HG02678 (cell line): ENCODE measurements around the gene TAS2R19.

Experiments
- ATAC-seq: cut with Tn5 transposase; IDR thresholded peaks from one replicate; pipeline ENCODE4 v1.9.1; 2021; ENCODE audit warnings: mild to moderate bottlenecking, moderate library complexity; ENCODE audit not compliant: unreplicated experiment

Gene TAS2R19

DNA sequence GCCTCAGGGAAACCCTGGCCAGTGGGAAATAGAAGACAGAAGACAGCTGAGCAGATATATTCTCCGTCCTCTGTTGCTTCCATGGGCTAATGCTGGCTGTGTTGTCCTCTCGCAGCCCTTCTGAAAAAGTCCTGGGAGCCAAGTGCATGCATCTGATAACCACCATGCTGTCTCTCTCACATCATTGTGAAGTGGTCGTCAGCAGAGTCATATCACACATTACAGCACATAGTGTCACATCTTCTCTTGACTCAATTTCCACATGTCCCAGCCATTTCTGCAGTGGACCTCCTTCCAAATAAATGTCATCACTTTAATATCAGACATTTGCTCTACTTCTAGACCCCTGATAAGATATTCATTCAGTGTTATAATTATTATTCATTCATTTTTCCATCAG lies 28.1 kb downstream of the TAS2R19 start:
- no peak for ATAC-seq

DNA sequence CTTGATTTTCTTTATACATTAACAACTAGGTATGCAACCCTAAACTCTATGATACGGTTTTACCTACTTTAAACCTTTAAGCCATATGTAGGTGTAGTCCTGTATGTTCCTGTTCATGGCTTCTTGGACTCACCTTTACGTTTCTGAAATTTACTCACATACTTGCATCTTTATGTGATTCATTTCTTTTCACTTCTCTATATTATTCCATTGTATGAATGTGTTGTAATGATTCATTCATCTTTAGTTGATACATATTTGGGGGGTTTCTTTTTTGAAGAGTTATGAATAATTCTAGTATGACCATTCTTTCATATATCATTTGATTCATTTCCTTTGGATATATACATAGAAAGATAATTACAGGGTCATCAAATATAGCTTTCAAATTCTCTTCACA lies 33.3 kb downstream of the TAS2R19 start:
- no peak for ATAC-seq

DNA sequence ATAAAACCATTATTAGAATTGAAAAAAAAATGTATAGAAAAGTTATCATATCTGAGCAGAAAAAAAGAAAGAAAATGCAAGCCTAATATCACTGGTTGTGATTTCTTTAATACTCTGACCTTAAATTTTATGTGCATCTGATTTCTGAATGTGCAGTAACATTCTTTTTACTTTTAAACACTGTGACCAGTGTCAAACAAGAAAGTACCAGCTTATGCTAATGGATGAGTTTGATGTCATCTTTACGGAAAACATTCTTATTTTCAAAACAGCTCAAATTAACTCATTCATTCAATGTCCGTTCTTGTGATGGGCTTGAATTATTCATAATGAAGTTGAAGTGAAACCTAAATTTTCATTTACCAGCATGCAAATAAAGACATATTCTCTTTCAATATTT lies 35.6 kb downstream of the TAS2R19 start, which contains the start of gene TAS2R50:
TAS2R50 (minus strand) TSS at position 101 of the 400 bp plus-strand sequence; CDS start at position 49, 52 bp downstream.
- ATAC-seq = no peak

DNA sequence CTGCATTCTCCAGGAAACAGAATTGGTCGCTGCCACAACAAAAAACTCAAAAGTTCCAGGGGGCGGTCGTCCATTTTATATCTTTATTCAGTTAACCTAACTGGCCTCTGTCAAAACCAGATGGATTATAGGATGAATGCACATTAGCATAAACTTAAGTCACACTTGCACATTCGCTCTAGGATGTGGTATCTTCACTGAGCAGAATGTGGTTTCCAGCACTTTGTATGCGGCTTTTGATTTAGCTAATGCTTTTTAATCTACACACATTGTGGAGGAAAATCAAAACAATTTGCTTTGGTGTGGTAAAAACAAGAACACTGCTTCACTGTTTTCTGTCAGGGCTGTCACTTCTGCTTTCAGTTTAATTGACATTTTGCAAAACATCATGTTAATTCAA lies 40.2 kb downstream of the TAS2R19 start:
- no peak for ATAC-seq

DNA sequence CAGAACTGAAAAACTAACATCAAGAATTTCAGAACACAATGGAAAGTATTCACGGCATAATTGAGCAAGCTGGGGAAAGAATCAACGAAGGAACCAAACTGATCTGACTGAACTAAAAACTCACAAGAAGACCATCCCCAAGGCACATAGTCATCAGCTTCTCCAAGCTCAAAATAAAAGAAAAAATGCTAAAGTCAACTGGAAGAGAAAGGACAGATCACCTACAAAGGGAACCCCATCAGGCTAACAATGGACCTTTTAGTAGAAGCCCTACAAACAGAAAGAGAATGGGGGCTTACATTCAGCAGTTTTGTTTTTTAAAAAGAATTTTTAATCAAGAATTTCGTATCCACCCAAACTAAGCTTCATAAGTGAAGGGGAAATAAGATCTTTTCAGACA lies 47.5 kb downstream of the TAS2R19 start:
- no peak for ATAC-seq
